HG03045 (cell line): ENCODE results near the gene LRRC46.
A peak's percentile ranks its signal among the peaks of the same experiment; 100 is the strongest.

Source experiments
- ATAC-seq: cut with Tn5 transposase; IDR thresholded peaks from one replicate; pipeline ENCODE4 v1.9.1; 2021; ENCODE audit warnings: mild to moderate bottlenecking, moderate library complexity; ENCODE audit not compliant: unreplicated experiment

LRRC46 gene

DNA sequence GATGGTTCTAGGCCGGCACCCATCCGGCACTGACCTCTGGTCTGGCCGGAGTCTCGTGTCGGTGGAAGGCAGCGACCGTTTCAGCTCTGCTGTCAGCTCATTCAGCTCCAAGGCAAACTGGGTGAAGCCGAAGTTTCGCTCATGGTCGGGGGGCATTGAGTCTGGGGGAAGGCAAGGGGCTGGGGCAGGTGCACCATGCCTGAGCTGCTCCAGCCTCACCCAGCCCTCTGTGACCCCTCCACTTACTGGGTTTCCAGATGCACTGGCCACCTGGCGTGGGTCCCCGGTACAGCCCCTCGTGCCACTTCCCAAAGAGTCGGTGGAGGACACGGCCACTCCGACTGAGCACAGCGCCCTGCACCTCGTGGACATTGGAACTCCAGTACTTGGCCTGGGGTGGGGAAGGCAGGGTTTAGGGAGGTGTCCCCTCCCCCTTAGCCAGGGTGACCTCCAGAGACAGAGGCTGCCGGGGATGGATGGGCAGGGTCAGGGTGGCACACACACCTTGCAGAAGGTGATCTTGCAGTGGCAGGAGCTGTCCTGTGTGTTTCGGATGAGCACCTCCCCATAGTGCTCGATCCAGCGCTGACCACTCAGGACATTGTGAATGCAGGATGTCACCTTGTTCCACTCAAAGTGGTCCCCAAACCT is 22.5 kb upstream of the LRRC46 start:
- ATAC-seq: no peak

DNA sequence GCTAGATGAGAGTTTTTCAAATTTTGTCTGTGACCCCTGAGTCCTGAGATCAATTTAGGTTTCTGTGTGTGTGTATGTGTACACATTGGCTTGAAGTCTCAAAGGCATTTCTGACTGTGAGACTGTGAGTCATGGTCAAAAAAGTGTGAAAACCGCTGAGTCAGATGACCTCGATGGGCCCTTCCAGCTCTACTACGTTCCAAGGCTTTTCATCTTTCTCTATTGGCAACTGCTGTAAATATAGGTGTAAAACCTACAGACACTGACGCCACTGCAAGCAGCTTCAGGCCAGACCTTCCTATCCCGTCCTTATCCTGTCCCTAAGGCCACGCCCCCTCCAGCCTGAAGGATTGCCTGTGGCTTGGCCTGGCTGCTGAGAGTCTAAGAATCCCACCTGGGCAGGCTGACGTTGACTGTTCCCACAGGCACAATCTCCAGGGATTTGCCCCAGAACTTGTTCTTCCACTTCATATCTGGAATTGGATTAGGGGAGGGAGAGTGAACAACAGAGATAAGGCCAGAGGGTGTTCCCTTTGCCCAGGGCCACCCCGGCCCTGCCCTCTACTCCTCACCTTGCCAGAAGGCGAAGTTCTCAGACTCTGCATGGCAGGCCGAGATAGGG is 21.2 kb upstream of the LRRC46 start:
- ATAC-seq: no peak

DNA sequence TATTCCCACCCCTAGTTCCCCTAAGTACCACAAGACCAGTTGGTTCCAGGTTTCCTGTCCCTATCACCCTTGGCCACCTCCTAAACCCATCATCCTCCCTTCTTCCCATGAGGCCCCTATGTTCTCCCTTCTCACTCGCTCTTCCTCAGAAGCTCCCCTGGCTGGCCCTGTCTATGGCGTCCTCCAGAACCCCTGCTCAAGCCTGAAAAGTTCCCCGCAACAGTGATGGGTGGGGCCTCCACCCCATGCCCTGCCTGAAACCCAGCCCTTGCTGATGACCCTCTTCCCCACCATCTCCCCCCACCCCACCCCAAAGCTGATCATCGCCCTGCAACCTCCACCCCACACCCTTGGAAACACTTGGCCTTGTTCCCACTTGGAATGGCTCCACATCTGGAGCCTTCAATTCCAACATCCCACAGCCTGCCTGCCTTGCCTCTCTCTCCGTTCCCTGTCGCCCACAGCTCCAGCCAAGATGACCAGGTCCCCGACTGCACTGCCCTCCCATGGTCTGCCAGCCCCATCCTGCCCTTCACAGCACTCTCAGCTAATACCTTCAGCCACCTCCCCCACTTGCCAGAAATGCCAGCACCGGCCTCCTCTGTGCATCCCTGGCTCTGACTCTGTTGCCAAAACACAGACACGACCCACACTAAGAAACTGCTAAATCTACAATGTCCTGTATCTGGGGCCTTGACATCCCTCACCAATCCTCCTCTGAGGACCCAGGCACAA is 20.4 kb upstream of the LRRC46 start:
- ATAC-seq: no peak

- no peak for ATAC-seq
These were observed 19.8 kb upstream of the LRRC46 start for GRCh38 chr17:47811709-47812108.

- ATAC-seq: no peak
These were observed 19.1 kb upstream of the LRRC46 start for GRCh38 chr17:47812146-47812920.

- no peak for ATAC-seq
These were observed 18.4 kb upstream of the LRRC46 start for GRCh38 chr17:47813077-47813476.

DNA sequence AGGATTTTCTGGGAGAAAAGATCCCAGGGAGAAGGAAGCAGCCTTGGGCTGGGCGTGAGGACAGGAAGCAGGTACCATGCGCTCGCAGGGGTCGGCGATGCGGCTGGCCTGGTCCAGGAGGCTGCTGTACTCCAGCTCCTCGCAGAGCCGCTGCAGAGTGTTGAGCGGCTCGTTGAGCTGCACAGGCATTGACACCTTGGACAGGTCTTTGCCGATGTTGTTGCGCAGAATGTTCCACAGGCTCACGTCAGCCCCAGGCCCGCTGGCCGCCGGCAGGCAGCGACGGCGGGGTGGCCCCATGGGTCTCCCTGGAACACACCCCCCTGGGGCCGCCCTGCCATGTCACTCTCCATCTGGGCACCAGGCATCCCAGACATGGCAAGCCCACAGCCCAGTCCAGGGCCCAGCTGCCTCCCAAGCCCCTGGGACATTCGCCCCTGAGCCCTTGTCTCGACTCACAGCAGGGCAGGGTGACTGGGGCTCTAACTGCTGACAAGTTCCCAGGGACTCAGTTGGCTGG is 17.9 kb upstream of the LRRC46 start:
- no peak for ATAC-seq

- ATAC-seq: no peak
These were observed 16.2 kb upstream of the LRRC46 start for GRCh38 chr17:47815106-47815918.

GRCh38 chr17:47816111-47816735 is 15.2 kb upstream of the LRRC46 start:
- no peak for ATAC-seq

- no peak for ATAC-seq
These were observed 14.5 kb upstream of the LRRC46 start for GRCh38 chr17:47816947-47817346.

DNA sequence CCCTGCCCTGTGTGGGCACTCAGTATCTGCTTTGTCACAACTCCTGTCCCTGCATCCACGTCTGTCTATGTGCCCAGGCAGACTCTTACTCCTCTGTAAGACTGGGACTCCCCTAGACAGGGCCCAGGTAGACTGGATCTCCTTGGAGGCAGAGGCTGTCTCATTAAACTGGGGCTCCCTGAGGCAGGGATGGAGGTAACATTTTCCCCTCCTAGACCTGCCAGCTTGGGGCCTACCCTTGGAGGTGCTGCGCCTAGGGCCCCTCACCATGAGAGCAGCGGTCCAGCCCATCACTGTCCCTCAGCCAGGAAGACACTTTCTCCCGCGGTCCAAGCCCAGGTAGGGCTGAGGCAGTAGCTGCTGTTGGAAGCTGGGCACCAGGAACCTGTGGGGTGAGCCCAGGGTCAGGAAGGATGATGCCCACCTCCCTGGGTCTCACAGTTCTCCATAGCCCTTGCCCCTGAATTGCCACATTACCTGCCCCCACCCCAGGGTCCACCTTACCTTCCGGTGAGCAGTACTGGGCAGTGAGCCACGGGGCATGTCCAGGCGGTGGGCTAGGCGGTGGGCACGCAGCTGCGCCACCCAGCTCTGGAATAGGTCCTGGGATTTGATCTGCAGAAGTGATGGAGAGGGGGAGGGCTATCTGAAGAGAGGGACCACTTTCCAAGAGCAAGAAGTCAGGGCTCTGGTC is 13.3 kb upstream of the LRRC46 start:
- no peak for ATAC-seq

- ATAC-seq: no peak
These were observed 12.0 kb upstream of the LRRC46 start for GRCh38 chr17:47819475-47819874.

- ATAC-seq: no peak
These were observed 11.3 kb upstream of the LRRC46 start for GRCh38 chr17:47820033-47820789.

DNA sequence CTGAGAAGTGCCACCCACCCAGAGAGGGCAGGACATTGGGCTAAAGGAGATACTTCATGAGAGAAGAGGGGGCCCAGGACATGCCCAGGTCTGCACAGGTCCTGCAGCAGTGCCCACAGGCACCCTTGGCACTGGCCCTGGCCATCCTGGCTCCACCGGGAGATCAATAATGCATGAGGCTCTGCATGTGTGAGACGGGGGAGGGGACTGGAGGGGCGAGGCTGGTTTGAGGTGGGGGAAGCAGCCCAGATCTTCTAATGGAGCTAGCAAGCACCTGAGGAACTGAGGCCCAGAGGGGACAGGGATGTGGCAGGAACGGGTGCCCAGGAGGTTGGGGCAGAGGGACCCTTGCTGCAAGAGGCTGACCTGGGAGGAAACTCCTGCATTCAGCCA is 10.4 kb upstream of the LRRC46 start:
- ATAC-seq: no peak

DNA sequence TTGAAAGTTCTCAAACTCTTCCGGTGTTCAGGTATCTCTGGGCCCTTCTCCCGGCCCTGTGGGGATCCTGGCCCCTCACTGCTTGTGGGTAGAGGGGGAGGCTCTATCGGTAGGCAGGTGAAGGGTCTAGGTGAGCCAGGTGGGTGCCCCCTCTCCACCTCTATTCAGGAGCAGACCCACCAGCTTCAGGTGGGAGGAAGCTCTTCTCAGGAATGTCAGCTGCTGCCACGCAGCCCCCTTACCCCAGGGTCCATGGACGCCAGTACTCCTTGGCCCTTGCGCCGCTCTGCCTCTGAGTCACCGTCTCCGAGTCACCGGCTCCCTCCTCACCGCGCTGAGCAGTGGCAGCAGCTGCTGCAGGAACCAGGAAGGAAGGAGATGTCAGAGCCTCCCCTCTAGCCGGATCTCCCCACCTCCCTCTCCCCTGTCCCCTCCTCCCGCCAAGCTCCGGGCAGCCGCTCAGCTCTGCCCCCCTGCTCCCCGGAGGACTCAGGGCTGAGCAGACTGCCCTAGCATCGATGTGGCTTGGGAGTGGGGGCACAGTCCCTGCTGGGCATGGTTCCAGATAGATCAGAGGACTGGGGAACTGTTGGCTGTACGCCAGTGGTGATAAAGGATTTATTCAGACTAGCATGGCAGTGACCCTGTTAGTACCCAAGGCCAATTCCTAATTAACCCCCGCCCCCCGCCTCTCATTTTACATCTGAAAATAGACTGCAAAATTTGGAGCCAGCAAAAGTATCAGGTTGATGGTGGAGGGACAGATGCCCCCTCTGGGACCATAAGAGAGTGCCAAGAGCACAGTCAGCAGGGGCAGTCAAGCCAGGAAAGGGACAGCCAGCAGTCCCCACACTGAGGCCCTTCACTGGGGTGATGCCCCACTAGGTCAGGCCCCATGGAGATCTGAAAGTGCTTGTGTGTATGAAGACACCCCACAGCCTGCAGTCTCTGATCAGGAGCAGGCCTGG is 9.8 kb upstream of the LRRC46 start, which contains the start of gene OSBPL7:
Gene OSBPL7, minus strand, starts transcription at position 371 of the 968 bp plus-strand sequence. CDS start 1,516 bp downstream, outside the sequence.
- ATAC-seq: peak; percentile 78

DNA sequence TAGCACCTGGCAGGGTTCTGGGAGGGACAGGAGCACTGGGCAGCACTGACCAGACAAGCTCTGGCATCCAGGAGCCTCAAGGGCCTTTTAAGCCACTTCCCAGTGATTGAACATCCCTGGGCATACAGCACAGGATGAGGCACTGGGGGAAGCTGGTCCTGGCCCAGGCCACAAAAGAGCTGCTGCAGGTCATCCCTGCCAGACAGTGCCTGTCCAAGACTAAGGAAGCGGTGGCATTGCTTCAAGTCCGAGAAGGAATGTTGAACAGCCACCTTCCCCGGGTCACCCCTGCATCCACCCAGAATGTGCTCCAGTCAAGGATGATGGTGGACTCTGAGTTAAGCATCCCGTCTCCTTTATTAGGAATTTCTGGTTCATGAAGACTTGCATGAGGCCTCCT is 8.7 kb upstream of the LRRC46 start:
- no peak for ATAC-seq

GRCh38 chr17:47823519-47823918 is 8.0 kb upstream of the LRRC46 start:
- no peak for ATAC-seq
